ENCODE measurements around the gene ATG7.

DNA sequence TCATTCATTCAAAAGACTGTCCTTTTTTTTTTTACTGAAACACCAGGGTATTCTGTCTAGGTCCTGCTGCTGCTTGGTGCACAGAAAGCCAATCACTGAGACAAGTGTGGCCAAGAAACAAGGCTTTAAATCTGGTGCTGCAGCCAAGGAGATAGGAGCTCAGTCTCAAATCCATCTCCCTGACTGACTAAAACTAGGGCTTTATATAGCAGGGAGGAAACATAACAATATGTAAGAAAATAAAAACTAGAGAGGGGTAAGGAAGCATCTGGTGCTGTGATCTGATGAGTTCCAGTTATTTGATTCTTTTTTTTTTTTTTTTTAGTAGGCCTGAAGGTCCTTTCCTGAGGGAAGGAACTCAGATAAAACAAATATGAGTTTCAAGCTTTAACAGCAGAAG is 139.8 kb downstream of the ATG7 start:
- TF ChIP-seq, protein P1, sequence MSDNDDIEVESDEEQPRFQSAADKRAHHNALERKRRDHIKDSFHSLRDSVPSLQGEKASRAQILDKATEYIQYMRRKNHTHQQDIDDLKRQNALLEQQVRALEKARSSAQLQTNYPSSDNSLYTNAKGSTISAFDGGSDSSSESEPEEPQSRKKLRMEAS (IDR thresholded peaks at IDR 0.05; ENCODE audit: low read depth, low read length), result no peak
- TF ChIP-seq, protein P2, sequence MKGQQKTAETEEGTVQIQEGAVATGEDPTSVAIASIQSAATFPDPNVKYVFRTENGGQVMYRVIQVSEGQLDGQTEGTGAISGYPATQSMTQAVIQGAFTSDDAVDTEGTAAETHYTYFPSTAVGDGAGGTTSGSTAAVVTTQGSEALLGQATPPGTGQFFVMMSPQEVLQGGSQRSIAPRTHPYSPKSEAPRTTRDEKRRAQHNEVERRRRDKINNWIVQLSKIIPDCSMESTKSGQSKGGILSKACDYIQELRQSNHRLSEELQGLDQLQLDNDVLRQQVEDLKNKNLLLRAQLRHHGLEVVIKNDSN (IDR thresholded peaks at IDR 0.05; ENCODE audit: borderline replicate concordance, extremely low read length, insufficient read depth, low read depth, low read length), result no peak
- no peak for TF ChIP-seq CBX5 (IDR thresholded peaks at IDR 0.05; ENCODE audit: low read depth)
- TF ChIP-seq POLR2A (IDR thresholded peaks at IDR 0.05; ENCODE audit: low read depth, low read length), result no peak
- no peak for TF ChIP-seq SIN3A (IDR thresholded peaks at IDR 0.05; ENCODE audit: low read depth, low read length)
- TF ChIP-seq CHD2 (IDR thresholded peaks at IDR 0.05; ENCODE audit: borderline replicate concordance, low read depth, low read length), result no peak
- no peak for TF ChIP-seq JUND (IDR thresholded peaks at IDR 0.05; ENCODE audit: low read depth, low read length)
